Naive thymus-derived CD4-positive, alpha-beta T cell (primary cell): ENCODE measurements around the gene YWHAQ. TPM values are rescaled to one million over a fixed set of nuclear protein-coding genes. Genes with fewer than 3 reads are reported as not detected.

Experiments used
- ATAC-seq: fragments of 150-1000 bp; cut with Tn5 transposase; 2 replicates; pipeline ENCODE4 v1.10.0; 2021; ENCODE audit warnings: mild to moderate bottlenecking, moderate library complexity
- CTCF ChIA-PET: fragments of 350-600 bp; sonication (Branson Sonifier 250); formaldehyde crosslinking; loops from one replicate; lab custom pipeline; 2021; ENCODE audit warnings: antibody characterized with exemption; lab: Charles Lee
- POLR2A ChIA-PET: fragments of 350-600 bp; sonication (Branson Sonifier 250); formaldehyde crosslinking; loops from one replicate; lab custom pipeline; 2021; ENCODE audit warnings: antibody characterized with exemption, inconsistent platforms; lab: Charles Lee
- DNase-seq, 9 donors: peaks; one replicate each; pipeline versions ENCODE4 v3.0.0 to v3.0.0-alpha.2; 2020 to 2022; ENCODE audit warnings: mixed read lengths in 1 of 9
- H3K27ac ChIP-seq: one replicate; pipeline ENCODE4 v1.7.0; 2013; ENCODE audit warnings: mild to moderate bottlenecking, low read depth, low read length, moderate library complexity
- H3K27me3 ChIP-seq, 2 donors: one replicate each; pipeline ENCODE4 v1.7.0; 2013; ENCODE audit warnings: low read length in 2 of 2, mild to moderate bottlenecking in 2 of 2, moderate library complexity in 2 of 2; ENCODE audit not compliant: control insufficient read depth in 2 of 2, insufficient read depth in 2 of 2
- H3K36me3 ChIP-seq, 3 experiments: 1 replicate in 2 of 3; 2 replicates in 1 of 3; pipeline ENCODE4 v1.7.0; 2013; ENCODE audit warnings: low read length in 3 of 3, mild to moderate bottlenecking in 3 of 3, moderate library complexity in 1 of 3; ENCODE audit not compliant: insufficient read depth in 3 of 3, control insufficient read depth in 2 of 3
- H3K4me1 ChIP-seq, 2 donors: one replicate each; pipeline ENCODE4 v1.7.0; 2013; ENCODE audit warnings: low read length in 2 of 2, mild to moderate bottlenecking in 2 of 2, moderate library complexity in 1 of 2; ENCODE audit not compliant: control insufficient read depth in 2 of 2, insufficient read depth in 2 of 2
- H3K4me3 ChIP-seq: 2 replicates; pipeline ENCODE4 v1.7.0; 2013; ENCODE audit warnings: mild to moderate bottlenecking, low read length
- H3K9me3 ChIP-seq, 3 experiments: 1 replicate in 2 of 3; 2 replicates in 1 of 3; pipeline ENCODE4 v1.7.0; 2013; ENCODE audit warnings: low read length in 3 of 3; ENCODE audit not compliant: control insufficient read depth in 2 of 3
- H3K27ac Mint-ChIP-seq, 9 donors: one replicate each; pipeline ENCODE4 v1.8.0; 2020 to 2022; ENCODE audit warnings: mixed read lengths in 9 of 9, mild to moderate bottlenecking in 8 of 9, moderate library complexity in 5 of 9, inconsistent platforms in 2 of 9
- H3K27me3 Mint-ChIP-seq, 5 donors: one replicate each; pipeline ENCODE4 v1.8.0; 2021 to 2022; ENCODE audit warnings: mixed read lengths in 5 of 5, mild to moderate bottlenecking in 1 of 5
- H3K36me3 Mint-ChIP-seq, 5 donors: one replicate each; pipeline ENCODE4 v1.8.0; 2020 to 2022; ENCODE audit warnings: mixed read lengths in 5 of 5, mild to moderate bottlenecking in 3 of 5, inconsistent platforms in 1 of 5
- H3K4me1 Mint-ChIP-seq, 7 donors: one replicate each; pipeline ENCODE4 v1.8.0; 2020 to 2022; ENCODE audit warnings: mixed read lengths in 7 of 7, mild to moderate bottlenecking in 3 of 7, inconsistent platforms in 1 of 7
- H3K4me3 Mint-ChIP-seq, 10 donors: one replicate each; pipeline ENCODE4 v1.8.0; 2020 to 2022; ENCODE audit warnings: mild to moderate bottlenecking in 10 of 10, mixed read lengths in 10 of 10, moderate library complexity in 6 of 10, inconsistent platforms in 2 of 10
- H3K9me3 Mint-ChIP-seq, 11 donors: one replicate each; pipeline ENCODE4 v1.8.0; 2020 to 2022; ENCODE audit warnings: mixed read lengths in 11 of 11, mild to moderate bottlenecking in 4 of 11, inconsistent platforms in 1 of 11, moderate library complexity in 1 of 11
- intact Hi-C, 2 donors: fragments of 100-400 bp; cut with micrococcal nuclease; formaldehyde crosslinking; loops; one replicate each; pipeline ENCODE4 v1.15.1; 2023
- polyA plus RNA-seq, 2 donors: library from polyadenylated mRNA; unstranded; fragments of 300-500 nt; fragmentation: Illumina TruSeq; gene quantifications; one replicate each; pipeline ENCODE4 v1.2.3, GENCODE V29; 2021
- total RNA-seq, 6 experiments: library from RNA in 5 of 6; stranded (reverse) in 5 of 6; gene quantifications; 1 replicate in 5 of 6; 2 replicates in 1 of 6; pipeline ENCODE4 v1.2.3 and lab custom pipeline; 2021 to 2026

The YWHAQ gene
- total and polyA plus RNA-seq, 7 experiments from 2014 or later, result 67.3 to 189 (median 118) TPM

DNA sequence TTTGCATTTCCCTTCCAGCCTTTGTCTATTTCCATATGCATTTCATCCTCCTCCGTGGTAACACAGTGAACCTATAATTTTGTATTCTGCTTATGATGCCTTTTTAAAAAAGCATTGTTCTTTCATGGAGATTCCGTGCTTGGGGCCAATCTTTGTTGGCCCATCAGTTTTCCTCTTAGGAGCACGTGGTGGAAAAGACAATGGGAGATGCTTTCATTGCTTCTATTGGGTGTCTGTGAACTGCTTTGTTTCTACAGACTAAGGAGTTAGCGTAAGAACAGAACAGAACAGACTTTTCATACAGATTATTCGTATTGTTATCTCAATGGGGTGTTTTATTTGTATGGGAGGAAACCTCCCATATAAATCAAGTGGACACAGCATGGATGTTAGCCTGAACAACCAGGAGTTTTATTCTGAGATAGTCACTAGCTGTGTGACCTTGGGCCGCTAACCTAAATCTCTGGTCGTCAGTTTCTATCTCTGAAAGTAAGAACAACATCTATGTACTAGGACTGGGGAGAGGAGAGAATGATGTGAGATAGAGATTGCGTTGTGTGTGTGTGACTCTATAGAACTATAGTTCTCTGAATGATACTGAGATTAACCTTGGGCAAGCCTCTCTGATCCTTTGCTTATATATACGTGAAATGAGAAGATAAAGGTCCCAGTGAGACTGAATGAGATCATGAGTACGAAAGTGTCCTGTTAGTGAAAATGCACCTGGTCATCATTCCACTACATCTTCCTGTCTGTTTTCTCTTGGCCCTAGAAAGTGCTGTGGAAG, 22.9 kb upstream of the YWHAQ start:
- no peaks in the 10 kb centered on the region for H3K27me3 ChIP-seq
- ChIA-PET CTCF (interaction anchor here (0.6 kb wide), 1 partner anchor 1046 kb away, joined by 3 read pairs; no protein-coding TSS in a partner anchor), POLR2A (no interaction called here)
- peaks cover 0 to 12% (median 0%) of the 10 kb centered on the region in 5 donors for H3K27me3 Mint-ChIP-seq
- intact Hi-C loops, result loop anchor here in 1 of 2 donors (2.0 kb wide), 1 partner anchor 13 kb away; no protein-coding TSS in a partner anchor
- H3K4me3 Mint-ChIP-seq, result no peak overlapping the region
- DNase-seq, result no peak
- peaks cover 0 to 40% (median 0%) of the 10 kb centered on the region in 7 donors for H3K4me1 Mint-ChIP-seq
- H3K36me3 ChIP-seq, result no peaks in the 10 kb centered on the region
- peaks cover 0 to 12% (median 0%) of the 10 kb centered on the region in 11 donors for H3K9me3 Mint-ChIP-seq
- H3K4me3 ChIP-seq, result no peak overlapping the region
- H3K27ac ChIP-seq, result no peak overlapping the region
- H3K9me3 ChIP-seq, result no peaks in the 10 kb centered on the region
- peaks cover 0 to 15% (median 0%) of the 10 kb centered on the region in 5 donors for H3K36me3 Mint-ChIP-seq
- H3K4me1 ChIP-seq, result peaks cover 0 to 13% of the 10 kb centered on the region in 2 donors
- ATAC-seq, result no peak
- H3K27ac Mint-ChIP-seq, result peak overlapping the region in 2 of 9 donors; percentile 21 to 24

DNA sequence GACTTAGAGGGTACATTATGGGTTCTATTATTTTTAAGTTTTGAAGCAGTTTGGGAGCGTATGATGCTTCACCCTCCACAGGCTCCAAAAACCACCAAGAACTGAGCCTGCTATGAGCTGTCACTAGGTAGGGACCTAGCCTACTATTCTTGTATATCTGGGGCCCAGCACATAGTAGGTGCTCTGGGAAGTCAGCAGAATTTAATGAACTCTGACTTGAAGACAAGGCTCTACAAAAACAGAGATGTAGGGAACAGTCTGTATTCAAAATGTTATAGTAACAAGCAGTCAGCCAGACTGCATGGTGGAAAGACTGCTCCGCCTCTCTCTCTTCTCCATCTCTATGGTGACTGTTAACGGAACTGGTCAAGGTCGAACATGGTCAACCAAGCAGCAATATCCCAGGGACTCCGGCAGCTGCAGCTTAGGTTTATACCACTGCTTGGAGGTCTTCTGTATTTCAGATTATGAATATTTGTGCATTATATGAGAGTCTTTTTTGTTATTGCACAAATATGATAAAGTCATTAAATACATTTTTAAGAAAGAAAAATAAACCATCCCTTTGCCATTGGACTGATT, 22.2 kb upstream of the YWHAQ start:
- no peak for DNase-seq
- POLR2A ChIA-PET, result no interaction called here
- no peak overlapping the region for H3K27ac Mint-ChIP-seq
- H3K27me3 Mint-ChIP-seq, result peaks cover 0 to 12% (median 0%) of the 10 kb centered on the region in 5 donors
- no peak overlapping the region for H3K4me3 Mint-ChIP-seq
- peaks cover 0 to 15% (median 0%) of the 10 kb centered on the region in 5 donors for H3K36me3 Mint-ChIP-seq
- H3K27me3 ChIP-seq, result no peaks in the 10 kb centered on the region
- H3K4me3 ChIP-seq, result no peak overlapping the region
- CTCF ChIA-PET, result no interaction called here
- H3K4me1 ChIP-seq, result peaks cover 0 to 14% of the 10 kb centered on the region in 2 donors
- peaks cover 0 to 38% (median 0%) of the 10 kb centered on the region in 7 donors for H3K4me1 Mint-ChIP-seq
- H3K27ac ChIP-seq, result no peak overlapping the region
- no peaks in the 10 kb centered on the region for H3K9me3 ChIP-seq
- H3K9me3 Mint-ChIP-seq, result peaks cover 0 to 12% (median 0%) of the 10 kb centered on the region in 11 donors
- intact Hi-C loops, result no loop called here
- no peaks in the 10 kb centered on the region for H3K36me3 ChIP-seq
- ATAC-seq, result no peak

DNA sequence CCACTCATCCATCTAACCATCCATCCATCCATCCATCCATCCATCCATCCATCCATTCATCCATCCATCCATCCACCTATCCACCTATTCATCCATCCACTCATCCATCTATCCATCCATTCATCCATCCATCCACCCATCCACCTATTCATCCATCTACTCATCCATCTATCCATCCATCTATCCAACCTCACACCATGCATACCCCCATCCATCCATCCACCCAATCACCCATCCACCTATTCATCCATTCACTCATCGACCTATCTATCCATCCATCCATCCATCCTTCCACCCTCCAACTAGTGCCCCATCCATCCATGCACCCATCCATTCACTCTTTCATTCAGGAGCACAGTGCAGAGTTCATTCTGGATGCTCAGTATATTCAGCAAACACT, 21.5 kb upstream of the YWHAQ start:
- Histone ChIP-seq H3K36me3 (no peaks in the 10 kb centered on the region), H3K4me1 (peaks cover 0 to 14% of the 10 kb centered on the region in 2 donors), H3K27ac (no peak overlapping the region), H3K27me3 (no peaks in the 10 kb centered on the region), H3K4me3 (no peak overlapping the region), H3K9me3 (no peaks in the 10 kb centered on the region)
- ChIA-PET POLR2A (no interaction called here), CTCF (no interaction called here)
- H3K4me3 Mint-ChIP-seq, result no peak overlapping the region
- peaks cover 0 to 12% (median 0%) of the 10 kb centered on the region in 11 donors for H3K9me3 Mint-ChIP-seq
- peaks cover 0 to 12% (median 0%) of the 10 kb centered on the region in 5 donors for H3K27me3 Mint-ChIP-seq
- peaks cover 0 to 39% (median 0%) of the 10 kb centered on the region in 7 donors for H3K4me1 Mint-ChIP-seq
- intact Hi-C loops, result no loop called here
- no peak for ATAC-seq
- DNase-seq, result no peak
- H3K36me3 Mint-ChIP-seq, result peaks cover 0 to 15% (median 0%) of the 10 kb centered on the region in 5 donors
- no peak overlapping the region for H3K27ac Mint-ChIP-seq

DNA sequence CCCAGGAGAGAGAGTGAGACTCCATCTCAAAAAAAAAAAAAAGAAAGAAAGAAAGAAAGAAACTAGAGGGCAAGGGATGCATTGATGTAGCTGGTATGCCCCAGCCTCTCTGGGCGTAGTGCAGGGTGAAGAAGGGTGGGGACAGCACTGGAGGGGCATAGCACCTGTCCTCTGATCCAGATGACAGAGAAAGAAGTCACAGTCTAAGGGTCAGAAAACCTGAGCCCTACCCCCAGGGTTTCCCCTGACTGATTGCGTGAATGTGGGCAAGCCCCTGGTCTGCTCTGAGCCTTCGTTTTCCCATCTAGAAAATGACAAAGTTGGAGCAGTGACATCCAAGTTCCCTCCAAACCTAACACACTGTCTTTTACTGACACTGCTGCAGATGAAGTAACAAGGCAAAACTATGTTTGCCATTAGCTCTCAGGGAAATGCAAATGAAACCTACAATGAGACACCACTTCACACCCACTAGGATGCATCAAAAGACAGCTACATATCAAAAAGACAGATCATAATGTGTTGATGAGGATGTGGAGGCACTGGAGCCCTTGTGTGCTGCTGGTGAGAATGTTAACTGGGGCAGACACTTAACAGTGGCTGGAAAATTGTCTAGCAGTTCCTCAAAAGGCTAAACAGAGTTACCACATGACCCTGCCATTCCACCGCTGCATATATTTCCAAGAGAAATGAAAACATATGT, 19.5 kb upstream of the YWHAQ start:
- Mint-ChIP-seq H3K27me3 (peaks cover 0 to 22% (median 0%) of the 10 kb centered on the region in 5 donors), H3K4me3 (no peak overlapping the region), H3K27ac (peak overlapping the region in 1 of 9 donors; percentile 22), H3K36me3 (peaks cover 0 to 14% (median 0%) of the 10 kb centered on the region in 5 donors), H3K4me1 (peaks cover 0 to 21% (median 0%) of the 10 kb centered on the region in 7 donors), H3K9me3 (peaks cover 0 to 12% (median 0%) of the 10 kb centered on the region in 11 donors)
- DNase-seq (no peak), ATAC-seq (peak; percentile 50)
- Histone ChIP-seq H3K4me1 (peaks cover 0 to 7% of the 10 kb centered on the region in 2 donors), H3K27me3 (no peaks in the 10 kb centered on the region), H3K27ac (no peak overlapping the region), H3K4me3 (no peak overlapping the region), H3K36me3 (no peaks in the 10 kb centered on the region), H3K9me3 (no peaks in the 10 kb centered on the region)
- ChIA-PET CTCF (no interaction called here), POLR2A (interaction anchor here (0.7 kb wide), 1 partner anchor 112 kb away, joined by 3 read pairs; no protein-coding TSS in a partner anchor)
- intact Hi-C loops, result no loop called here

DNA sequence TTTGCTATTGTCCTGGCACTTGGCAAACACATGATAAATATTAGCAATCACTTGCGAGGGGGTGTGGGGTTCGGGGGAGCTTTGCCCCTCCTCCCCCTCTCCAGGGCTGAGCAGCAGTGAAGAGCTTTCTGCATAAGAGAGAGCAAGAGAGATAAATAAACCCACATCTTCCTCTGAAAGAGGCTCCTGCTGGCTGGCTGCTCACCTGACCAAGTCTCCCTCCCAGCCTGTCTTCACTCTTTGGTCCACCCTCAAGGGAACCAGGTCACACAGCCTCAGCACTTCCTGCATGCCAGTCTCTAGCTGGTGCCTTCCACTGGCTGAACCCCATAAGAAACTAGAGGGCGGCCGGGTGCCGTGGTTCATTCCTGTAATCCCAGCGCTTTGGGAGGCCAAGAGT, 18.5 kb upstream of the YWHAQ start:
- H3K4me1 ChIP-seq, result peaks cover 0 to 3% of the 10 kb centered on the region in 2 donors
- Mint-ChIP-seq H3K4me3 (no peak overlapping the region), H3K27ac (no peak overlapping the region), H3K27me3 (peaks cover 0 to 22% (median 0%) of the 10 kb centered on the region in 5 donors), H3K4me1 (peaks cover 0 to 15% (median 0%) of the 10 kb centered on the region in 7 donors), H3K36me3 (peaks cover 0 to 14% (median 0%) of the 10 kb centered on the region in 5 donors), H3K9me3 (peaks cover 0 to 12% (median 0%) of the 10 kb centered on the region in 11 donors)
- CTCF ChIA-PET, result no interaction called here
- H3K27ac ChIP-seq, result no peak overlapping the region
- POLR2A ChIA-PET, result interaction anchor here (0.7 kb wide), 1 partner anchor 111 kb away, joined by 3 read pairs; no protein-coding TSS in a partner anchor
- no peak for ATAC-seq
- H3K27me3 ChIP-seq, result no peaks in the 10 kb centered on the region
- intact Hi-C loops, result no loop called here
- H3K9me3 ChIP-seq, result no peaks in the 10 kb centered on the region
- no peak overlapping the region for H3K4me3 ChIP-seq
- no peaks in the 10 kb centered on the region for H3K36me3 ChIP-seq
- DNase-seq, result no peak

GRCh38 chr2:9648821-9649220, 18.0 kb upstream of the YWHAQ start:
- Histone ChIP-seq H3K4me1 (peaks cover 0 to 3% of the 10 kb centered on the region in 2 donors), H3K36me3 (no peaks in the 10 kb centered on the region), H3K27me3 (no peaks in the 10 kb centered on the region), H3K9me3 (no peaks in the 10 kb centered on the region), H3K4me3 (no peak overlapping the region), H3K27ac (no peak overlapping the region)
- peaks cover 0 to 22% (median 0%) of the 10 kb centered on the region in 5 donors for H3K27me3 Mint-ChIP-seq
- peaks cover 0 to 12% (median 0%) of the 10 kb centered on the region in 11 donors for H3K9me3 Mint-ChIP-seq
- CTCF ChIA-PET, result no interaction called here
- no peak for DNase-seq
- H3K36me3 Mint-ChIP-seq, result peaks cover 0 to 14% (median 0%) of the 10 kb centered on the region in 5 donors
- intact Hi-C loops, result no loop called here
- H3K4me3 Mint-ChIP-seq, result no peak overlapping the region
- no peak for ATAC-seq
- POLR2A ChIA-PET, result no interaction called here
- no peak overlapping the region for H3K27ac Mint-ChIP-seq
- peaks cover 0 to 11% (median 0%) of the 10 kb centered on the region in 7 donors for H3K4me1 Mint-ChIP-seq
